Activated T-cell treated with anti-CD3 and anti-CD28 coated beads, Interleukin-2, amount 50 U/mL, for 48 hours (primary cell): ENCODE results near the gene ZNF512B.
A peak's percentile ranks its signal among the peaks of the same experiment; 100 is the strongest.

Experiments
- DNase-seq, 2 experiments: peaks; one replicate each; pipeline ENCODE4 v3.0.0-alpha.2; 2020

Gene ZNF512B

GRCh38 chr20:63945921-63946920 is 23.5 kb downstream of the ZNF512B start:
- no peak for DNase-seq

GRCh38 chr20:63945031-63945658 is 24.6 kb downstream of the ZNF512B start:
- DNase-seq: no peak

- DNase-seq: no peak
These were observed 25.4 kb downstream of the ZNF512B start for GRCh38 chr20:63944078-63944941.

GRCh38 chr20:63943808-63944077 is 26.0 kb downstream of the ZNF512B start:
- no peak for DNase-seq

GRCh38 chr20:63942969-63943807 is 26.5 kb downstream of the ZNF512B start:
- no peak for DNase-seq

- DNase-seq: peak; percentile 71 to 77
These were observed 27.3 kb downstream of the ZNF512B start for GRCh38 chr20:63942250-63942951.

GRCh38 chr20:63941282-63942081 is 28.2 kb downstream of the ZNF512B start:
- peak; percentile 75 to 79 for DNase-seq

GRCh38 chr20:63940472-63941266 is 29.1 kb downstream of the ZNF512B start:
- no peak for DNase-seq

GRCh38 chr20:63940071-63940471 is 29.7 kb downstream of the ZNF512B start:
- no peak for DNase-seq

- DNase-seq: no peak
These were observed 30.4 kb downstream of the ZNF512B start for GRCh38 chr20:63939061-63939935.

- no peak for DNase-seq
These were observed 32.1 kb downstream of the ZNF512B start for GRCh38 chr20:63937596-63937995.

GRCh38 chr20:63935447-63935846 is 34.3 kb downstream of the ZNF512B start:
- DNase-seq: no peak

- DNase-seq: no peak
These were observed 35.3 kb downstream of the ZNF512B start for GRCh38 chr20:63934271-63935068.

GRCh38 chr20:63933646-63934045 is 36.1 kb downstream of the ZNF512B start:
- DNase-seq: no peak

- no peak for DNase-seq
These were observed 37.0 kb downstream of the ZNF512B start for GRCh38 chr20:63932606-63933160.

- no peak for DNase-seq
These were observed 38.0 kb downstream of the ZNF512B start for GRCh38 chr20:63931735-63932134.

GRCh38 chr20:63930971-63931553 is 38.7 kb downstream of the ZNF512B start:
- no peak for DNase-seq
